ENCODE data around the gene ALG1L2. TPM values are rescaled to one million over a fixed set of nuclear protein-coding genes. Genes with fewer than 3 reads are reported as not detected.
"Not testable (repeated sequence)": the region's sequence is repeated elsewhere in the genome, so short reads cannot be mapped to it uniquely, and the experiment has no call there.

ALG1L2 gene
- total RNA-seq, 4 donors from 2014 or later, result 1.7 TPM; not detected in 2

GRCh38 chr3:130085881-130086280 lies 4.2 kb downstream of the ALG1L2 start:
- Histone ChIP-seq H3K9me3 (no peaks in the 10 kb centered on the region), H3K36me3 (no peaks in the 10 kb centered on the region), H3K4me1 (no peaks in the 10 kb centered on the region), H3K4me3 (replicated peaks in 1 of 3) (no peak overlapping the region), H3K27me3 (no peaks in the 10 kb centered on the region), H3K27ac (no peak overlapping the region)
- 57 to 72% methylated on average over 6 of the region's 6 CpGs for WGBS, 2 donors
- DNase-seq, result no peak
- intact Hi-C loops (cut with DNase I), result no loop called here
- TF ChIP-seq POLR2A (IDR thresholded peaks at IDR 0.05) (no peak), CTCF (IDR thresholded peaks at IDR 0.05) (no peak)

GRCh38 chr3:130086628-130087027 lies 5.0 kb downstream of the ALG1L2 start:
- 69 to 75% methylated on average over 2 of the region's 2 CpGs for WGBS, 2 donors
- H3K4me3 ChIP-seq (replicated peaks in 1 of 3); H3K27ac ChIP-seq; intact Hi-C loops (cut with DNase I); H3K27me3 ChIP-seq; H3K4me1 ChIP-seq; DNase-seq; H3K36me3 ChIP-seq; H3K9me3 ChIP-seq: not testable (repeated sequence)

GRCh38 chr3:130088061-130088460 lies 6.4 kb downstream of the ALG1L2 start:
- WGBS, 2 donors, result 54 to 71% methylated on average over 4 of the region's 4 CpGs
- intact Hi-C loops (cut with DNase I), result no loop called here
- DNase-seq, result no peak
- no peaks in the 10 kb centered on the region for H3K9me3 ChIP-seq
- H3K27ac ChIP-seq, result no peak overlapping the region
- no peaks in the 10 kb centered on the region for H3K4me1 ChIP-seq
- TF ChIP-seq CTCF (IDR thresholded peaks at IDR 0.05) (no peak), POLR2A (IDR thresholded peaks at IDR 0.05) (no peak)
- no peak overlapping the region for H3K4me3 ChIP-seq (replicated peaks in 1 of 3)
- H3K27me3 ChIP-seq, result no peaks in the 10 kb centered on the region
- H3K36me3 ChIP-seq, result no peaks in the 10 kb centered on the region

- H3K27ac ChIP-seq; H3K36me3 ChIP-seq; H3K27me3 ChIP-seq; H3K9me3 ChIP-seq; H3K4me1 ChIP-seq; DNase-seq; H3K4me3 ChIP-seq (replicated peaks in 1 of 3): not testable (repeated sequence)
- WGBS, 2 donors, result 53 to 66% methylated on average over 3 of the region's 3 CpGs
- intact Hi-C loops (cut with DNase I), result loop anchor here (10.0 kb wide), 1 partner anchor 146 kb away; no protein-coding TSS in a partner anchor
Measured at GRCh38 chr3:130090681-130091080, 9.1 kb downstream of the ALG1L2 start.

- H3K9me3 ChIP-seq, result no peaks in the 10 kb centered on the region
- TF ChIP-seq POLR2A (IDR thresholded peaks at IDR 0.05), result no peak
- TF ChIP-seq CTCF (IDR thresholded peaks at IDR 0.05), result no peak
- no peaks in the 10 kb centered on the region for H3K27me3 ChIP-seq
- no peaks in the 10 kb centered on the region for H3K4me1 ChIP-seq
- DNase-seq, result no peak
- H3K4me3 ChIP-seq (replicated peaks in 1 of 3), result no peak overlapping the region
- no peaks in the 10 kb centered on the region for H3K36me3 ChIP-seq
- 96% methylated on average over 13 to 14 of the region's 14 CpGs for WGBS, 2 donors
- H3K27ac ChIP-seq, result no peak overlapping the region
- intact Hi-C loops (cut with DNase I), result loop anchor here (10.0 kb wide), 1 partner anchor 147 kb away; no protein-coding TSS in a partner anchor
Measured at GRCh38 chr3:130091958-130092357, 10.3 kb downstream of the ALG1L2 start.

GRCh38 chr3:130093741-130094391 lies 12.2 kb downstream of the ALG1L2 start:
- 79 to 88% methylated on average over 6 to 16 of the region's 16 CpGs for WGBS, 2 donors
- TF ChIP-seq CTCF (IDR thresholded peaks at IDR 0.05), result no peak
- no peak for TF ChIP-seq POLR2A (IDR thresholded peaks at IDR 0.05)
- no peaks in the 10 kb centered on the region for H3K4me1 ChIP-seq
- no peak for DNase-seq
- H3K9me3 ChIP-seq, result no peaks in the 10 kb centered on the region
- H3K27ac ChIP-seq, result no peak overlapping the region
- no peak overlapping the region for H3K4me3 ChIP-seq (replicated peaks in 1 of 3)
- no peaks in the 10 kb centered on the region for H3K36me3 ChIP-seq
- intact Hi-C loops (cut with DNase I), result loop anchor here (10.0 kb wide), 1 partner anchor 149 kb away; no protein-coding TSS in a partner anchor
- H3K27me3 ChIP-seq, result no peaks in the 10 kb centered on the region

- 55 to 88% methylated on average over 7 of the region's 11 CpGs for WGBS, 2 donors
- not testable (repeated sequence) for DNase-seq; H3K27ac ChIP-seq; H3K4me3 ChIP-seq (replicated peaks in 1 of 3); H3K36me3 ChIP-seq; H3K4me1 ChIP-seq; H3K27me3 ChIP-seq; H3K9me3 ChIP-seq
- intact Hi-C loops (cut with DNase I), result loop anchor here (10.0 kb wide), 1 partner anchor 150 kb away; no protein-coding TSS in a partner anchor
Measured at GRCh38 chr3:130094491-130094941, 12.9 kb downstream of the ALG1L2 start.

GRCh38 chr3:130095858-130096257 lies 14.2 kb downstream of the ALG1L2 start:
- not testable (repeated sequence) for H3K9me3 ChIP-seq; DNase-seq; H3K27ac ChIP-seq; H3K27me3 ChIP-seq; H3K4me3 ChIP-seq (replicated peaks in 1 of 3); H3K36me3 ChIP-seq; H3K4me1 ChIP-seq
- WGBS, 2 donors, result 25 to 29% methylated on average over 2 to 7 of the region's 11 CpGs
- intact Hi-C loops (cut with DNase I), result loop anchor here (10.0 kb wide), 1 partner anchor 151 kb away; no protein-coding TSS in a partner anchor

- DNase-seq; H3K27me3 ChIP-seq; H3K27ac ChIP-seq; H3K4me1 ChIP-seq; H3K9me3 ChIP-seq; H3K4me3 ChIP-seq (replicated peaks in 1 of 3); H3K36me3 ChIP-seq: not testable (repeated sequence)
- intact Hi-C loops (cut with DNase I), result loop anchor here (10.0 kb wide), 1 partner anchor 152 kb away; no protein-coding TSS in a partner anchor
- 77 to 86% methylated on average over 5 to 8 of the region's 8 CpGs for WGBS, 2 donors
Measured at GRCh38 chr3:130097096-130097495, 15.5 kb downstream of the ALG1L2 start.

All from thyroid gland (tissue), 4 donors.